ENCODE measurements around the gene PRICKLE2.

DNA sequence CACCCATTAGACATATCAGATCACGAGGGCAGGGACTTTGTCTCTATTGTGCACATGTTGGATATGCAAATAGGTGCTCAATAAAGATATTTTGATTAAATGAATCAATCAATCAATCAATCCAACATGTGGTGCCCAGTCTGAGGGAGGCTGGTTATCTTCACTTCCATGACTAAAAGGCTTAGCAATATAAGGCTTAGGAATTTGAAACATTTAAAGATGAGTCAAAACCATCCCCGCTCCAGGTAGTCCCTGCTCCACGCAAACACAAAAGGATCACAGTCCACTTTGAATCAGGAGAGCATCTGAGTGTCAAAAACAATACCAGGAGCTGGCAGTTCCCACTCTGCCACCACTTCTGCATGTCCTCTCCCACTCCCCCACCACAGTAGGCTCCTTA lies 25.8 kb upstream of the PRICKLE2 start:
- TF ChIP-seq POLR2AphosphoS5 (IDR thresholded peaks at IDR 0.05; ENCODE audit: insufficient read depth, low read depth, low read length) = no peak
- no peak for TF ChIP-seq CTCF (IDR thresholded peaks at IDR 0.05; ENCODE audit: extremely low read depth in 1 of 2, insufficient read depth in 1 of 2, low read depth in 1 of 2, low read length in 2 of 2)
- no peak for TF ChIP-seq MYC (IDR thresholded peaks at IDR 0.05; ENCODE audit: low read depth, low read length)
- no peak for TF ChIP-seq POLR2A (IDR thresholded peaks at IDR 0.05; ENCODE audit: low read depth, low read length)
- TF ChIP-seq EZH2 (IDR thresholded peaks at IDR 0.05; ENCODE audit: borderline replicate concordance, low read depth, low read length, severe bottlenecking) = no peak
- no peak for TF ChIP-seq MAX (IDR thresholded peaks at IDR 0.05; ENCODE audit: insufficient read depth, insufficient read length)
- no peak for TF ChIP-seq GATA2 (IDR thresholded peaks at IDR 0.05; ENCODE audit: insufficient read depth, insufficient read length, low read depth, low read length)
